Adipocyte (in vitro differentiated cells): ENCODE measurements around the gene ZDHHC13.

ENCODE experiments used
- DNase-seq: peaks from one replicate; pipeline ENCODE4 v3.0.0-alpha.2; 2015; ENCODE audit warnings: low read depth
- H3K27me3 ChIP-seq: replicated peaks from 2 replicates; pipeline ENCODE4 v1.7.0; 2013; ENCODE audit warnings: mild to moderate bottlenecking, low read length, moderate library complexity; ENCODE audit not compliant: control insufficient read depth, insufficient read depth
- H3K36me3 ChIP-seq: 2 replicates; pipeline ENCODE4 v1.7.0; 2013; ENCODE audit warnings: low read length, mild to moderate bottlenecking, moderate library complexity; ENCODE audit not compliant: control insufficient read depth, insufficient read depth, severe bottlenecking
- H3K4me1 ChIP-seq: 2 replicates; pipeline ENCODE4 v1.7.0; 2013; ENCODE audit warnings: mild to moderate bottlenecking, low read length, moderate library complexity; ENCODE audit not compliant: control insufficient read depth, insufficient read depth
- H3K4me3 ChIP-seq: 2 replicates; pipeline ENCODE4 v1.7.0; 2013; ENCODE audit warnings: mild to moderate bottlenecking, low read length, moderate library complexity
- H3K9ac ChIP-seq: 2 replicates; pipeline ENCODE4 v1.7.0; 2013; ENCODE audit warnings: mild to moderate bottlenecking, low read length, moderate library complexity
- H3K9me3 ChIP-seq: 2 replicates; pipeline ENCODE4 v1.7.0; 2013; ENCODE audit warnings: mild to moderate bottlenecking, low read length, moderate library complexity; ENCODE audit not compliant: control insufficient read depth

Gene ZDHHC13

DNA sequence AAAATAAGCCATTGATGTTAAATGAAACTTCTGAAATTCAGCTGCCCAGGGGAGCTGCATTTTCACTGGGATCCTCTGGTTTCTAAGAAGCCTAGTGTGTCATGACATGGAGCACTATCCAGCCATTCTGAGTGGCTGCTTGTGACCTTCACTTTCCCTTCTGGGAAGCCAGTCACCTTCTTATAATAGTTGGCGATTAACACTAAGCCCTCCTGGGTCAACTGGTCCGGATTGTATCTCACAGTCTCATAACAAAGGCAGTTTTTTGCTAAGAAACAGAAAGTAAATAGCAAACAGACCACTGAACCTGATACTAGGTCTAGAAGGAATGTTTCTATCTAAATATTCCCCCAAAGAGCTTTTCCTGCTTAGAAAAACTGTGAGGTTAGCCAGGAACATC lies 76.9 kb downstream of the ZDHHC13 start:
- Histone ChIP-seq H3K4me3 (no peak overlapping the region), H3K9ac (no peak overlapping the region), H3K9me3 (no peaks in the 10 kb centered on the region), H3K4me1 (no peaks in the 10 kb centered on the region), H3K36me3 (no peaks in the 10 kb centered on the region), H3K27me3 (peaks cover 23% of the 10 kb centered on the region)
- no peak for DNase-seq

DNA sequence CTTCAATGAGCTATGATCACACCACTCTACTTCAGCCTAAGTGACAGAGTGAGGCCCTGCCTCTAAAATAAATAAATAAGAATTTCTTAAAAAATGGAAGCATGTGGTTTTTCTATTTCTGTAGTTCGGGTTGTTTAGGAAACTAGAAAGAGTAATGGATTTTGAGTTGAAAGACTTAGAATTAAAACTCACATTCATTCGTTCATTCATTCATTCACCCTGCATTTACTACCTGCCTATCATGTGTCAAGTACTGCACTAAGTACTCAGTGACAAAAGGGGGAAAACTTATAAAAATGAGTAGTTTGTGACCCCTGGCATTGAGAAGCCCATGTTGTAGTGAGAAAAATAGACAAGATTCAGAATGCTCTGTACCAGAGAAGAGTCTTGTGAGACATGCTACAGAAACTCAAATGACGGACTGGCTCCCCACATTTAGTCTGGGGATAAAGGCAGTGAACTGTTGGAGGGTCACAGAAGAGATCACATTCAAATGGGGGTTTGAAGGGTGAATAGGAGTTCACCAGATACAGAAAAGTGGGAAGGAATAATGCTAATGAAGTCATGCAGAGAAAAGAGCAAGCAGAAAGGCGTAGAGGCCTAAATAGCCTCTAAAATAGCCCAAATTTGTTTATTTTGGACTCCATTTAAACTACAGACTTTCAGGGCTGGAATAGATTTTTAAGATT lies 77.8 kb downstream of the ZDHHC13 start:
- no peaks in the 10 kb centered on the region for H3K4me1 ChIP-seq
- H3K4me3 ChIP-seq = no peak overlapping the region
- H3K27me3 ChIP-seq = peaks cover 30% of the 10 kb centered on the region
- DNase-seq = no peak
- no peak overlapping the region for H3K9ac ChIP-seq
- no peaks in the 10 kb centered on the region for H3K36me3 ChIP-seq
- H3K9me3 ChIP-seq = no peaks in the 10 kb centered on the region

DNA sequence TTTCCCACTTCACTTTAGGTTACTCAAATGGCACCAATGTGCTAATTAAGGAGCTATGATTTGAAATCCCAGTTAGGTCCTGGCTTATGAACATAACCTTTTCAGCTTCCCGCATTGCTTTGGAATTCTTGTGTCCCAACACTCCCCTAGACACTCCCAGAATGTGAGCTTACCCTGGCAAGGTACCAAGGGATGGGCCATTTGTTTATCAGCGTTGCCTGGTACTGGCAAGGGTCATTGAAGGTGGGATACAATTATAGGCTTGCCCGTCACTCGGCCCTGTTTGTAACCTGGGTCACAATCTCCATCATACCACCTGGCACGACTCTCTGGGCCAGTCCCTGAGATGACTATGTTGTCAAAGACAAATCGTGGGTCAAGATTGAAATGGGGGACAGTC lies 79.5 kb downstream of the ZDHHC13 start:
- Histone ChIP-seq H3K9ac (no peak overlapping the region), H3K4me3 (no peak overlapping the region), H3K9me3 (no peaks in the 10 kb centered on the region), H3K36me3 (no peaks in the 10 kb centered on the region), H3K27me3 (peaks cover 27% of the 10 kb centered on the region), H3K4me1 (peaks cover 6% of the 10 kb centered on the region)
- DNase-seq = no peak

DNA sequence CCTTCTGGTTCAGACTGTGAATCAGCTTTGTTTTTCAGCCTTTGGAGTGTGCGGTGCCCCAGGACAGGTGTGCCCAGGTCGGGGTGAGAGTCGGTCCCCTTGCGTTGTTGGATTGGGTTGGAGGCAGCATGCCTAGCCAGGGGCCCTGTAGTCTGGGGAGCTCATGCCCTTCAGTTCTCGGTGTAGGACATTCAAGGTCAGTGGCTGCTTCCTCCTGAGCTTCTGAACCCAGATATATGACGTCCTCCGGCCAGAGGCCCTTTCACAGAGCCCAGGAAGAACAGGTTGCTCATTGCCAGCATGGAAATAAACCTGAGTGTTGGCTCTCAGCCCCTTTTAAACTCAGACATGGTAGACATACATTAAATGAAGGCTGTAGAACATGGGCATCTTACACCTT lies 82.1 kb downstream of the ZDHHC13 start:
- Histone ChIP-seq H3K9ac (no peak overlapping the region), H3K27me3 (peaks cover 17% of the 10 kb centered on the region), H3K4me3 (no peak overlapping the region), H3K36me3 (no peaks in the 10 kb centered on the region), H3K9me3 (no peaks in the 10 kb centered on the region), H3K4me1 (peaks cover 6% of the 10 kb centered on the region)
- DNase-seq = no peak

DNA sequence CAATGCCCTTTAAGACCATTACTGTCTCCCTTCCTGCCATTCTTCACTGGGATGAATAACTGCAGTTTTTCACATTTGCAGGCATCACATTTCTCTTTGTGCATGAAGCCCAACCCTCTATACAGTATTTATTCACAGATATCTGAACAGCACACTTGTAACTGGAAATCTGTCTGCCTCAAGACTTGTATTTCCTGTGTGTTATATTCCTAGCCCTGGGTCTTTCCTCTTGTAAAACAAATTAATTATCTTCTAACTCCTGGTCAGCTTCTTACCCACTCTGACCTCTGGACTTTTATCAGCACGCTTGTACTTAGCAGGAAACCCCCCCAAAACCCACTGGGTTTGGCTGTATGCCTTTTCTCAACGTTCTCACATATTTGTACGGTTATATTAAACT lies 82.8 kb downstream of the ZDHHC13 start:
- Histone ChIP-seq H3K27me3 (peaks cover 17% of the 10 kb centered on the region), H3K4me3 (no peak overlapping the region)

DNA sequence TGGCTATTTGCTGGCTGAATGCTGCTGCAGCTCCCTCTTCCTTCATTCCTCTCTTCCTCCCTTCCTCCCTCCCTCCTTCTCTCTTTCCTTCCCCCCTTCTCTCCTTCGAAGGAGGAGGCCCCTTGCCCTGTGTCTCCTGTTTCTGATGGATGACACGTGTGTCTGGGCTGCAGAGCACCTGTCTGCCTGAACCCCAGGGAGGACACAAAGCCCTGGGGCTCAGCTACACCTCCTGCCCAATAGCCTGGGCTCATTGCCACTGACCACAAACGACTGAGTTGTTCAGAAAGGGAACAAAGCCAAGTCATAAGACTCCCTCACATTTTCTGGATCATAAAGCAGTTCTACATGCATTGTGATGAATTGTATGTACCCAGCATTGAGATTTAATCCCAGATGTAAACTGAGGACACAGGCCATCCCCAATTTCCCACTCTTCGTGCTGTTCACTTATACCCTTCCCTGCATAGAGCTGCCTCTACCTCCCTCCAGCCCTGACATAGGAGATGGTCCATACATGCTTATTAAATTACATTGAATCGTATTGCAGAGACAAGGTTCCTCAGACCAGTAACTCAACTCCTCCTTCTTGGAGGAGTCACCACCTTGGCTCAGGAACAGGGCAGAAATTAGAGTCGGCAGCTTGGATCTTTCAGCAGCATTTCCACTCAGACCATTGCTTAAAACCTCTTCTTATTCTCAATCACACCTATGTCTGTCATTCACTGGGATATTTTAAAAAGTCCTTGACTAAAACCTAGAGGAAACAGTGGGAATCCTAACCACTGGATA lies 83.6 kb downstream of the ZDHHC13 start:
- Histone ChIP-seq H3K4me1 (peaks cover 6% of the 10 kb centered on the region), H3K27me3 (peaks cover 17% of the 10 kb centered on the region)
- DNase-seq = peak; percentile 56

More for the DNA sequence above, 82.8 kb downstream of the ZDHHC13 start:
- peaks cover 6% of the 10 kb centered on the region for H3K4me1 ChIP-seq
- no peaks in the 10 kb centered on the region for H3K36me3 ChIP-seq
- H3K9me3 ChIP-seq = no peaks in the 10 kb centered on the region
- H3K9ac ChIP-seq = no peak overlapping the region
- no peak for DNase-seq

DNA sequence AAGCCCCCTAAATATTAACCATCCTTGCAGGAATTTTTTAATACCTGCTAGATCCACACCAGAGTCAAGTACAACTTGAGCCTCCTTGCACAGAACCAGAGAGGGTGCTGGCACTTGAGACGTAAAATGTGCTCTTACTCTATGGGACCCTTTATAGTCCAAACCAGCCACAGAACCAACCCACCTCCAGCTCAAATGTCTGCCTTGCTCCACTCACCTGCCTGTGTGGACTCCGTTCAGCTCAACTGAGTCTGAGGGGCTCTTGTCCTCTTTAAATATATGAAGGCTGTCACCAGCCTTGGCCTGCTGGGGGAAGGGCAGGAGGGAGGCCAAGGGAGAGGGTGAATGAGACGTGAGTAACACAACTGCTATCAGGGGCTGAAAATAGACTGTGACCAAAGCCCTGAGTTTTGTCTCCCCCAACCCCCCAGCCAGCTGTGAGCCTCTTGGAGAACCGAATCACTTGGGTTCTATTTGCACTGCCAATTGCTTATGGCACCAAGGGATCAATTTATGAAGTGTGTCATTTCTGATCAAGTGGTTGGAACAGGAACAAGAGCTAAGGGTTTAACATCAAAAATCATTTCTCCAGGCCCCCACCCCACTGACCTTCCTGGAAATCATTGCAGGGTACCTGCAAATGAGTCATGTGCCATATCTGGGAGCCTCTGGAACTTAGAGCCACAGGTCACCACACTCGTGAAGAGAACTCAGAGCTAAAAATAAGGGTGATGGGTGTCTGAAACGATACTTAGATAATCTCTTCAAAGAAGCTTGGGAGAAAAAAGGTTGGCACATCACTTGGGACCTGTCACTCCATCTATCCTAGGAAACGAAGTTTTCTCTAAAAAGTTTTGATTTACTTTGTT lies 85.0 kb downstream of the ZDHHC13 start, which contains the start of gene CSRP3:
TSS of gene CSRP3 (minus strand) at position 247 of the 869 bp plus-strand sequence. CDS start 9,535 bp downstream, outside the sequence.
- H3K4me1 ChIP-seq = peaks cover 6% of the 10 kb centered on the region
- peaks cover 22% of the 10 kb centered on the region for H3K27me3 ChIP-seq
- H3K36me3 ChIP-seq = no peaks in the 10 kb centered on the region
- no peak for DNase-seq
- no peak within 1 kb of the TSS for H3K9ac ChIP-seq
- H3K9me3 ChIP-seq = no peaks in the 10 kb centered on the region
- no peak within 1 kb of the TSS for H3K4me3 ChIP-seq

More for the DNA sequence above, 83.6 kb downstream of the ZDHHC13 start:
- Histone ChIP-seq H3K4me3 (no peak overlapping the region), H3K36me3 (no peaks in the 10 kb centered on the region), H3K9me3 (no peaks in the 10 kb centered on the region), H3K9ac (no peak overlapping the region)

DNA sequence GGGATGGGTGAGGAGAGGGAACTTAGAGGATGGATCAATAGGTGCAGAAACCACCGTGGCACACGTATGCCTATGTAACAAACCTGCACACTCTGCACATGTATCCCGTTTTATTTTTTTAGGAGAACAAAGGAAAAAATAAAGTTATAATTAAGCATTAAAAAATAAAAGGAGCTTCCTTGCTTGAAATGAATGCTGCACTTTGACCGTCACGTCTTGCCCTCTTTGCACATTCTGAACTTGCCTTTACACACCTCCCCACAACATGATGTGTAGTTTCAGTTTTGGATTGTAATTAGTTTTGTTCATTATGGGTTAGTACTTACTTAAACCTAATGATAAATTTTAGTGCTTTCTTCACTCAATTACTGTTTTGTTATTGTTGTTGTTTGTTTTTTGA lies 87.9 kb downstream of the ZDHHC13 start:
- Histone ChIP-seq H3K36me3 (no peaks in the 10 kb centered on the region), H3K4me3 (no peak overlapping the region), H3K4me1 (peaks cover 6% of the 10 kb centered on the region), H3K9me3 (no peaks in the 10 kb centered on the region), H3K9ac (no peak overlapping the region), H3K27me3 (peaks cover 34% of the 10 kb centered on the region)
- DNase-seq = no peak

DNA sequence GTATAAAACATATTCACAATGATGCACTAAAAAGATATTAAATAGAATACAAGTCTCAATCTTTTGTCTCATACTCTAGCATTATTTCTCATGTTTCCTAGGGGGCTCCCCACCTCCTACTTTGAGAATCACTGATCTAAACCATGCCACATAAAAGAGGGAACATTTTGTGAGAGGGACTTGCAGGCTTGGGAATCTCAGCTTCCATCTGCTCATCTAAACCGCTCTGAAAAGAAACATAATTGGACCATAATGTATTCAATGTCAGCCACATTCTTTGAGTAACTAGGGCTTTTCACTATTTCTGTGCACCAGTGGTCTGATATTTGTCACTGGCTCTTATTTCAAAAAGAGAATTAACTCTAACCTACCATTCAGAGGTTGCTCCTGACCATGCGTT lies 91.2 kb downstream of the ZDHHC13 start:
- H3K9ac ChIP-seq = no peak overlapping the region
- H3K9me3 ChIP-seq = no peaks in the 10 kb centered on the region
- DNase-seq = no peak
- H3K27me3 ChIP-seq = peaks cover 44% of the 10 kb centered on the region
- H3K36me3 ChIP-seq = no peaks in the 10 kb centered on the region
- no peak overlapping the region for H3K4me3 ChIP-seq
- no peaks in the 10 kb centered on the region for H3K4me1 ChIP-seq

DNA sequence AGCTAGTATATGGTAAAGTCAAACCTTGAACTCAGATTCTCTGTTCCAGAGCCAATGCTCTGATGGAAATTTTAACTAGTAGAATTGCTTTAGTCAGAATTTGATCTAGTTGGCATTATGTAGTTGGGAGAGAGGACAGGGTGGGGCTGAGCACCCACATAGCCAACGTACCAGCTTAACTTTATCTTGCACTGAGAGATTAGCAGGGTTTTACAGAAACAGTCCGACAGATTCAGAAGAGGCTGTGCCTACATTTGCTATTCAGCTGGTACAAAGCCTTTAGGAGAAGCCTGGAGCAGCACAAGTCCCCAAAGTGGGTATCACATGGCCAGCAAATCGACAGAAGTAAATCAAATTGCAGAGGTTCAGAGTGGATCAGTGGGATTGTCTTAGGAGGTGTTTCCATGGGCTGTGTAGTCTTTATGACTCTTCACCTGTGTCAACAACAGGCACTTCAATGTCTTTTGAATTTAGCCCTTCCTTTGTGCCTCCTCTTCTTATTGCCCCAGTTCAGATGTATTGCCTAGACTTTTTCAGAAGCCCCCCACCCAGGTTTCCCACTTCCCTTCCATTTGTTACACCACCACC lies 92.1 kb downstream of the ZDHHC13 start:
- H3K27me3 ChIP-seq = peaks cover 48% of the 10 kb centered on the region

More for the DNA sequence above, 92.1 kb downstream of the ZDHHC13 start:
- no peaks in the 10 kb centered on the region for H3K36me3 ChIP-seq
- no peak for DNase-seq
- H3K9ac ChIP-seq = no peak overlapping the region
- H3K4me1 ChIP-seq = no peaks in the 10 kb centered on the region
- H3K9me3 ChIP-seq = no peaks in the 10 kb centered on the region
- H3K4me3 ChIP-seq = no peak overlapping the region
